HEK293 (cell line): ENCODE measurements around the gene EIF1B.

Source experiments
- CTCF ChIA-PET: fragments of 350-600 bp; formaldehyde crosslinking; extraction: SDS; loops from one replicate; lab custom pipeline; 2021; ENCODE audit warnings: antibody characterized with exemption; lab: Yijun Ruan, JAX
- POLR2A ChIA-PET: fragments of 300-600 bp; formaldehyde crosslinking; extraction: SDS; loops from one replicate; lab custom pipeline; 2020; ENCODE audit warnings: antibody characterized with exemption, inconsistent platforms; lab: Yijun Ruan, JAX
- H3K27ac ChIP-seq: fragments of 200-500 bp; sonication (Bioruptor generic); 2 replicates; pipeline ENCODE4 v1.5.1; 2014; ENCODE audit warnings: low read depth, low read length, control low read depth, inconsistent platforms; ENCODE audit errors: extremely low read depth
- H3K36me3 ChIP-seq, 2 experiments: fragments of 200-500 bp in 1 of 2; sonication (Bioruptor generic) in 1 of 2; 1 replicate in 1 of 2; 2 replicates in 1 of 2; pipeline ENCODE4 v1.5.1; 2014 to 2017; ENCODE audit warnings: inconsistent platforms in 2 of 2, low read length in 2 of 2; ENCODE audit not compliant: control insufficient read depth in 2 of 2, insufficient read depth in 1 of 2
- H3K4me1 ChIP-seq: fragments of 200-500 bp; sonication (Bioruptor generic); 2 replicates; pipeline ENCODE4 v1.5.1; 2014; ENCODE audit warnings: mild to moderate bottlenecking, low read length, inconsistent platforms; ENCODE audit not compliant: control insufficient read depth, insufficient read depth
- H3K4me3 ChIP-seq: 2 replicates; pipeline ENCODE4 v1.5.1; 2011; ENCODE audit warnings: low read depth, mild to moderate bottlenecking, control low read depth, low read length, moderate library complexity
- H3K9me3 ChIP-seq: fragments of 200-500 bp; sonication (Bioruptor generic); 2 replicates; pipeline ENCODE4 v1.5.1; 2014; ENCODE audit warnings: low read depth, low read length, inconsistent platforms; ENCODE audit not compliant: control insufficient read depth, insufficient read depth
- HIC1 ChIP-seq: fragments of 450-650 bp; formaldehyde crosslinking; IDR thresholded peaks from 2 replicates; pipeline ENCODE4 v1.5.1; 2016; ENCODE audit warnings: missing biosample characterization, missing genetic modification characterization
- OVOL3 ChIP-seq: fragments of 450-650 bp; formaldehyde crosslinking; IDR thresholded peaks from 2 replicates; pipeline ENCODE4 v1.5.1; 2016; ENCODE audit warnings: missing biosample characterization, missing genetic modification characterization
- PRDM1 ChIP-seq: fragments of 450-650 bp; formaldehyde crosslinking; IDR thresholded peaks from 2 replicates; pipeline ENCODE4; 2016; ENCODE audit warnings: missing biosample characterization, missing genetic modification characterization
- REPIN1 ChIP-seq: fragments of 450-650 bp; formaldehyde crosslinking; IDR thresholded peaks from 2 replicates; pipeline ENCODE4 v1.5.1; 2017; ENCODE audit warnings: missing biosample characterization, missing genetic modification characterization, low read depth
- ZBTB11 ChIP-seq: fragments of 450-650 bp; formaldehyde crosslinking; conservative IDR thresholded peaks from 2 replicates; pipeline ENCODE4 v1.5.1; 2016; ENCODE audit warnings: low read depth, missing biosample characterization, missing genetic modification characterization
- ZBTB20 ChIP-seq: fragments of 450-650 bp; formaldehyde crosslinking; IDR thresholded peaks from 2 replicates; pipeline ENCODE4 v1.5.1; 2016; ENCODE audit warnings: missing biosample characterization, missing genetic modification characterization
- ZBTB6 ChIP-seq: fragments of 450-650 bp; formaldehyde crosslinking; IDR thresholded peaks from 2 replicates; pipeline ENCODE4 v1.5.1; 2017; ENCODE audit warnings: missing biosample characterization, missing genetic modification characterization
- ZNF121 ChIP-seq: fragments of 450-650 bp; formaldehyde crosslinking; IDR thresholded peaks from 2 replicates; pipeline ENCODE4 v1.5.1; 2016; ENCODE audit warnings: missing biosample characterization, missing genetic modification characterization
- ZNF148 ChIP-seq: fragments of 450-650 bp; formaldehyde crosslinking; IDR thresholded peaks from 2 replicates; pipeline ENCODE4 v1.5.0; 2017; ENCODE audit warnings: missing biosample characterization, missing genetic modification characterization, borderline replicate concordance
- ZNF221 ChIP-seq: fragments of 450-650 bp; formaldehyde crosslinking; IDR thresholded peaks from 2 replicates; pipeline ENCODE4 v1.5.1; 2017; ENCODE audit warnings: missing biosample characterization, missing genetic modification characterization, borderline replicate concordance
- ZNF426 ChIP-seq: fragments of 450-650 bp; formaldehyde crosslinking; IDR thresholded peaks from 2 replicates; pipeline ENCODE4 v1.5.1; 2017; ENCODE audit warnings: missing biosample characterization, missing genetic modification characterization, mild to moderate bottlenecking, inconsistent platforms, moderate library complexity
- ZNF510 ChIP-seq: fragments of 450-650 bp; formaldehyde crosslinking; IDR thresholded peaks from 2 replicates; pipeline ENCODE4 v1.5.1; 2018; ENCODE audit warnings: mild to moderate bottlenecking, missing genetic modification characterization, missing biosample characterization; ENCODE audit not compliant: insufficient replicate concordance
- ZNF626 ChIP-seq: fragments of 450-650 bp; sonication (Bioruptor Pico); formaldehyde crosslinking; IDR thresholded peaks from 2 replicates; pipeline ENCODE4 v1.5.1; 2018; ENCODE audit warnings: missing biosample characterization, missing genetic modification characterization, inconsistent platforms
- ZNF654 ChIP-seq: fragments of 450-650 bp; formaldehyde crosslinking; IDR thresholded peaks from 2 replicates; pipeline ENCODE4 v1.5.1; 2016; ENCODE audit warnings: low read depth, missing biosample characterization, missing genetic modification characterization
- ZNF670 ChIP-seq: fragments of 450-650 bp; formaldehyde crosslinking; IDR thresholded peaks from 2 replicates; pipeline ENCODE4 v1.5.1; 2016; ENCODE audit warnings: missing biosample characterization, missing genetic modification characterization, low read depth
- ZNF701 ChIP-seq: fragments of 450-650 bp; formaldehyde crosslinking; IDR thresholded peaks from 2 replicates; pipeline ENCODE4 v1.5.1; 2016; ENCODE audit warnings: missing biosample characterization, missing genetic modification characterization
- ZNF785 ChIP-seq: fragments of 450-650 bp; formaldehyde crosslinking; IDR thresholded peaks from 2 replicates; pipeline ENCODE4 v1.5.1; 2016; ENCODE audit warnings: missing biosample characterization, missing genetic modification characterization
- TF ChIP-seq, protein P1 (sequence below): fragments of 450-650 bp; formaldehyde crosslinking; IDR thresholded peaks from 2 replicates; pipeline ENCODE4 v1.5.1; 2016; ENCODE audit warnings: missing biosample characterization, missing genetic modification characterization, low read depth
- TF ChIP-seq, protein P2 (sequence below): IDR thresholded peaks from 2 replicates; pipeline ENCODE4 v1.6.1; 2011; ENCODE audit warnings: mild to moderate bottlenecking, low read depth, low read length, borderline replicate concordance

EIF1B gene

GRCh38 chr3:40306336-40306735 is 3.2 kb upstream of the EIF1B start:
- TF ChIP-seq ZNF426 (tag by site-specific recombination) (no peak), ZBTB6 (tag by site-specific recombination) (no peak), REPIN1 (no peak), ZNF785 (tag by site-specific recombination) (no peak), PRDM1 (tag by site-specific recombination) (no peak), ZNF510 (tag by site-specific recombination) (no peak), ZNF701 (no peak), HIC1 (tag by site-specific recombination) (no peak), ZBTB20 (no peak), ZNF626 (no peak), ZNF221 (tag by site-specific recombination) (no peak), ZNF654 (tag by site-specific recombination) (no peak), ZNF670 (tag by site-specific recombination) (no peak), ZNF121 (tag by site-specific recombination) (no peak), ZBTB11 (tag by site-specific recombination) (no peak), ZNF148 (no peak), OVOL3 (tag by site-specific recombination) (no peak)
- TF ChIP-seq, protein P1, sequence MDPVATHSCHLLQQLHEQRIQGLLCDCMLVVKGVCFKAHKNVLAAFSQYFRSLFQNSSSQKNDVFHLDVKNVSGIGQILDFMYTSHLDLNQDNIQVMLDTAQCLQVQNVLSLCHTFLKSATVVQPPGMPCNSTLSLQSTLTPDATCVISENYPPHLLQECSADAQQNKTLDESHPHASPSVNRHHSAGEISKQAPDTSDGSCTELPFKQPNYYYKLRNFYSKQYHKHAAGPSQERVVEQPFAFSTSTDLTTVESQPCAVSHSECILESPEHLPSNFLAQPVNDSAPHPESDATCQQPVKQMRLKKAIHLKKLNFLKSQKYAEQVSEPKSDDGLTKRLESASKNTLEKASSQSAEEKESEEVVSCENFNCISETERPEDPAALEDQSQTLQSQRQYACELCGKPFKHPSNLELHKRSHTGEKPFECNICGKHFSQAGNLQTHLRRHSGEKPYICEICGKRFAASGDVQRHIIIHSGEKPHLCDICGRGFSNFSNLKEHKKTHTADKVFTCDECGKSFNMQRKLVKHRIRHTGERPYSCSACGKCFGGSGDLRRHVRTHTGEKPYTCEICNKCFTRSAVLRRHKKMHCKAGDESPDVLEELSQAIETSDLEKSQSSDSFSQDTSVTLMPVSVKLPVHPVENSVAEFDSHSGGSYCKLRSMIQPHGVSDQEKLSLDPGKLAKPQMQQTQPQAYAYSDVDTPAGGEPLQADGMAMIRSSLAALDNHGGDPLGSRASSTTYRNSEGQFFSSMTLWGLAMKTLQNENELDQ (tag by site-specific recombination): no peak
- TF ChIP-seq, protein P2, sequence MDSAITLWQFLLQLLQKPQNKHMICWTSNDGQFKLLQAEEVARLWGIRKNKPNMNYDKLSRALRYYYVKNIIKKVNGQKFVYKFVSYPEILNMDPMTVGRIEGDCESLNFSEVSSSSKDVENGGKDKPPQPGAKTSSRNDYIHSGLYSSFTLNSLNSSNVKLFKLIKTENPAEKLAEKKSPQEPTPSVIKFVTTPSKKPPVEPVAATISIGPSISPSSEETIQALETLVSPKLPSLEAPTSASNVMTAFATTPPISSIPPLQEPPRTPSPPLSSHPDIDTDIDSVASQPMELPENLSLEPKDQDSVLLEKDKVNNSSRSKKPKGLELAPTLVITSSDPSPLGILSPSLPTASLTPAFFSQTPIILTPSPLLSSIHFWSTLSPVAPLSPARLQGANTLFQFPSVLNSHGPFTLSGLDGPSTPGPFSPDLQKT: no peak
- ChIA-PET CTCF (interaction anchor here (0.6 to 0.7 kb wide), 2 partner anchors 17 to 114 kb away, joined by 3 read pairs; no protein-coding TSS in a partner anchor), POLR2A (no interaction called here)
- Histone ChIP-seq H3K27ac (no peak overlapping the region), H3K9me3 (no peaks in the 10 kb centered on the region), H3K36me3 (peaks cover 0 to 6% of the 10 kb centered on the region in 2 experiments; a peak in 1 of 3 replicates), H3K4me1 (no peaks in the 10 kb centered on the region), H3K4me3 (no peak overlapping the region)
